SU-DHL-6 (cell line): ENCODE results near the gene CASP10.
"Not testable (repeated sequence)": the region's sequence is repeated elsewhere in the genome, so short reads cannot be mapped to it uniquely, and the experiment has no call there.

Source experiments
- CTCF ChIP-seq: fragments of 200-600 bp; sonication (generic); IDR thresholded peaks from one replicate; pipeline ENCODE4 v1.5.1; 2017; ENCODE audit warnings: antibody characterized with exemption, mild to moderate bottlenecking, low read length, moderate library complexity; ENCODE audit not compliant: insufficient read depth, poor library complexity, severe bottlenecking
- EZH2phosphoT487 ChIP-seq: fragments of 200-600 bp; sonication (generic), shearing (Covaris generic); conservative IDR thresholded peaks from 2 replicates; pipeline ENCODE4 v1.6.1; 2018; ENCODE audit warnings: mild to moderate bottlenecking, antibody characterized with exemption, low read length, moderate library complexity, mixed read lengths

GRCh38 chr2:201168496-201168895 is 14.4 kb upstream of the CASP10 start:
- not testable (repeated sequence) for TF ChIP-seq CTCF, EZH2phosphoT487
